GM19467 (cell line): ENCODE results near the gene CDC42EP5.
"Not testable (repeated sequence)": the region's sequence is repeated elsewhere in the genome, so short reads cannot be mapped to it uniquely, and the experiment has no call there.

Source experiments
- ATAC-seq: cut with Tn5 transposase; IDR thresholded peaks from one replicate; pipeline ENCODE4 v1.9.1; 2021; ENCODE audit warnings: mild to moderate bottlenecking, moderate library complexity; ENCODE audit not compliant: unreplicated experiment

CDC42EP5 gene, protein sequence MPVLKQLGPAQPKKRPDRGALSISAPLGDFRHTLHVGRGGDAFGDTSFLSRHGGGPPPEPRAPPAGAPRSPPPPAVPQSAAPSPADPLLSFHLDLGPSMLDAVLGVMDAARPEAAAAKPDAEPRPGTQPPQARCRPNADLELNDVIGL

DNA sequence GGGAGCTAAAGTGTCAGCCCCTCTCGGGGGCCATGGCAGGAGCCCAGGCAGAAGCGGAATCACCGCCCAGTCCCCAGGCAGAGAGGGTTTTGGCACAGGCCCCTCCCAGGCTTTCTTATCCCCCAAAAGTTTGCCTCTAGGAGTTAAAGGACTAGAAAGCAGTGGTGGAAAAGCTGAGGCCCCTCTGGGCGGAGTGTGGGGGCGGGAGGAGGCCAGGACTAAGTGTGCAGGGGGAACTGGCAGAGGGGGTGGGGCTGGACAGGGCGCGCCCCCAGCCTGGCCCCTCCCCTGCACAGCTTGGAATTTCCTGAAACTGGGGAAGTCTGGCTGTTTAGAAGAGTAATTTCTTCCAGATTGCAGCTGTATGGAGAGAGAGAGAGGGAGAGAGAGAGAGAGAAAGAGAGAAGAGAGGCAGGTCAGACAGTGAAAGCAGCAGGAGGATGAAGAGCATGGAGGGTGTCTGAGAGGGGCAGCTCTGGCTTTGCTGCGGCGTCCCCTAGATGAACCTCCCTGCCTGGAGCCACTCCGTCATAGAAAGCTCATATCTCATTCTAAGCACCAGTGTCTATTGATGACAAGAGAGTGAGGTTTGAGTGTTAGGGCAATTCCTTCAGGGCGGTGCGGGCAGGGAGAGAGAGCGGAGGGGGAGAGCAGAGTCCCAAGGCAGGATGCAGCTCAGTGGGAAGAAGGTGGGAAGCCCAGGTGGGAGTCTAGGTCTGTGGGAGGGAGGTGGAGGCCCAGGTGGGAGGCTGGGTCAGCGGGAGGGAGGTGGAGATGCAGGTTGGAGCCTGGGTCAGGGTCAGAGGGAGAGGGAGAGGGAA lies at the start of gene CDC42EP5:
CDC42EP5 (minus strand) TSS at position 226 of the 821 bp plus-strand sequence. CDS start 7,749 bp downstream, outside the sequence.
- ATAC-seq, result no peak

DNA sequence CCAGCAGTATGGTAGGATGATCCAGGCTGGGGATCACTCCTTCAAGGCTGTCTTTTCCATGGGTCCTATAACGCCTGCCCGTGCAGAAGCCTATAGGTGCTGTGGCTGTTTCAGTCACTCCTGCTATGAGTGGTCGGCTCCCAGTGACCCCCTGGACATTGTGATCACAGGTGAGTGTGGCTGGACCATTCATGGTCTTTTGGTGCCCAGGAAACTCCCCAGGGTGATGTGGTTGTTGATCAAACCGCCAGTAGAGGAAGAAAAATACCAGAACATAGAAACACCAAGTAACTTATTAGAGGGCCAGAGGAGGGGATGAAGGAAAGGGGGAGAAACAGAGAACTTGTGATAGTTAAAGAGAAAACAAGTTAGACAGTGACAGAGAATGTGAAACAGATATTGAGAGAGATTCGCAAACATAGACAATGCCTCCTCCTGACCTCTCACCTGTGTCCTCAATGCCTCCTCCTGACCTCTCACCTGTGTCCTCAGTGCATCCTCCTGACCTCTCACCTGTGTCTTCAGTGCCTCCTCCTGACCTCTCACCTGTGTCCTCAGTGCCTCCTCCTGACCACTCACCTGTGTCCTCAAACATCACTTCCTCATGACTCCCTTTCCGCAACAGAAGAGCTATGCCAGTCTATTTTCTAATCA lies 48.9 kb upstream of the CDC42EP5 start:
- no peak for ATAC-seq

DNA sequence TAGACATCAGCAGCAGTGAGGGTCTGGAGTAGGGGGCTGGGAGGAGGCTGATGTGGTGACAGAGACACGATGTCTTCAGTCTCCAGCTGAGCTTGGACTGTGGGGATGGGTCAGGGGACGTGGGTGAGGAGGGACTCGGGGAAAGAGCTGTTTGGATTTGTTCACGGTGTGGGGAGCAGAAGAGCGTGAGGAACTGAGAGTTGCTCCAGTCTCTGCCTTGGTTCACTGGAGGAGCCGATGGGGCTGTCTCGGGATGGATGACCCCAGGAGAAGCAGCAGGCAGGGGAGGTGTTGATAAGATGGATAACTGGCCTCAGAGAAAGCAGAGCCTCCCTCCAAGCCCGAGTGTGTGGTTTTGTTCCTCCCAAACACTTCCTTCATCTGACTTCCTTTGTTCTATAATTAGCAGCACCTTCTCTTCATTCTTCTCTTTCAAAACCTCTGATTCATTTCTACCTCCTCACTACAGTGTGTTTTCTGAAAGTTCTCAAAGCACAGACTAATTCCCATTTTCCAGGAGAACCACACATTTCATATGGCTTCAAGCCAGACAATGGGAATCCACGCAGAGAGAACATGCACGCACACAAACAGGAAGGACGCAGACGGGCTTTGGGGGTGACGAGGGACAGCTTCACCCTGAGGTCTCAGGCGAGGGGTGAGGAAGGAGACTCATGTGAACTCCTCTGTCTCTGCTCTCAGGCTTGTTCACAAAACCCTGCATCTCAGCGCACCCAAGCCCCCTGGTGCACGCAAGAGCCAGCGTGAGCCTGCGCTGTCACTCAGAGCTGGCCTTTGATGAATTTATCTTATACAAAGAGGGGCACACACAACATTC lies 48.1 kb upstream of the CDC42EP5 start:
- ATAC-seq, result no peak

DNA sequence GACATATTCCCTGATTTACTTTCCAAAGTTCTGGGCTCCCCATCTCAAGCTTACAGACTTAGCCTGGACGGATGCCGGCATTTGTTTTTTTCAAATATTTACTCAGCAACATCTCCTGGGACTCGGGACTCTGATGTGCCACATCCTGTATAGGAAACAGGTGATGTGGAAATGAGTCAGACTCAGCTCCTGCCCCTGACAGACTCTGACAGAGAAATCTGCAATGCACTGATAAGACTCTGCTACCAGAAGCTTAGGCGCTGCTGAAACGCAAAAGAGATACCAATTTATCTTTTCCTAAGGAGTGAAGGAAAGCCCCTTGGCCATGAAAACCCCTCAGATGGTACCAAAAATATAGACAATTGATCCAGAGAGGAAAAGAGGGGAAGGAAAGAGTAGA lies 45.7 kb upstream of the CDC42EP5 start:
- ATAC-seq, result no peak

DNA sequence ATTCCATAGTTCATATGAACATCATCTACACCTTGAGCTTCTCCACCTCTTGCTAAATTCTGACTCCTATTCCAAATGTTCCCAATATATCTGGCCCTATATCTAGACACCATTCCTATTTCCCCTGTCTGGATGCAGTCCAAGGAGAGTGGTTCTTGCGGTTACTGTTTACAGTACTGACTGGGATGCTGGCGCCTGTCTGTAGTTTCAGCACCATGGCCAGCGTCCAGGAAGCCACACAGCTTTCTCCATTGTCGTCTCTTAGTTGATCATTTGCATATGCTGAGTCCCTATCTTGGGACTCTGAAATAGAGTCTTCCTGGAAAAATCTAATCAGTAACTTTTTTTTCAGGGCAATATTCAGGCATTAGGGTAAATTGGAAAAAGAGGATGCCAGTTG lies 44.4 kb upstream of the CDC42EP5 start:
- no peak for ATAC-seq

DNA sequence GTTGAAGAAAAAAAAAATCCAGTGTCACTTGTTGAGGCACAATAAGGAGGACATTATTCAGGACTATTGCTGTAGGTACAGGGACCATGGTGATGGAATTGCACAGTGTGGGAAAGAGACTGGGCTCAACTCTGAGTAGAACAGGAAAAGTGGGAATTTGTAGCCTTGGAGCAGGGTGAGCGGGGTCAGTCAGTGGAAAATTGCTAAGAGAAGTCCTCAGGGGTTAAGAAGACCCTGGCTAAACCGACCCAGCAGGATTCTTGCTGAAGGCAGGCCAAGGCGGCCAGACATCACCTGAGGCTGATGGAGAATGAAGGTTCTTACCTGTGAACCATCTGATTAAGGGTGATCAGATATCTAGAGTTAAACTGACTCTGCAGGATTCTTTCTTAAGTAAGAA lies 42.1 kb upstream of the CDC42EP5 start:
- no peak for ATAC-seq

DNA sequence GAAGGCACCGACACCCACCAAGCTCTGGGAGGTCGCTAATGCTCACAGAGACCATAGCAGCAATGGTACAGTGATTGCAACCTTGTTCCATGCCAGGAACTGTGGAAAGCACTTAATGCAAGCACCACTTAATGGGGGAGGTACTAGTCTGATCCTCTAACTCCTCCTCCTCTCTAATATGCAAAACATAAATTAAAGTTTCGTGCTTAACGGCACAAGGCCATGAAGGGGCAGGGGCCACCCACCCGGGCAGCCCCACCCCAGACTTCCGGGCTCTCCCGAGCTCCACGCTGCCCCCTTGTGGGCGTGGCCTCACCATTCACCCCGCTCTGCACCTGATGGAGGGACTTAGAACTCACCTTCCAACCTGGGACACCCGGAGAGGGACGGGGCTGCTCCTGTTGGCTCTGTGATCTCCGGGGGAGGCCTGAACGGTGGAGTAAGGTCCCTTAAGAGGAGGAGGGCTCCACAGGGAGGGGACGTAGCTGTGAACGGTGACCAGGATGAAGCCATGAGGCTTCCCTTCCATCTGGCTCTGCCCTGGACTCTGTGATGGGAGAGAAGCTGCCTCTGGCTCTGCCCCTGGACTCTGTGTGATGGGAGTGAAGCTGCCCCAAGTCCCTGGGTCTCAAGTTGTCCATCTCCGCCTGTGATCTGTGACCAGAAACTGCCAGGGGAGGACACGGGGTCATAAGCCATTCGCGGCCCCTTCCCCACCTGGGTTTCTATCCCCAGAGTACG lies 36.3 kb upstream of the CDC42EP5 start:
- not testable (repeated sequence) for ATAC-seq

DNA sequence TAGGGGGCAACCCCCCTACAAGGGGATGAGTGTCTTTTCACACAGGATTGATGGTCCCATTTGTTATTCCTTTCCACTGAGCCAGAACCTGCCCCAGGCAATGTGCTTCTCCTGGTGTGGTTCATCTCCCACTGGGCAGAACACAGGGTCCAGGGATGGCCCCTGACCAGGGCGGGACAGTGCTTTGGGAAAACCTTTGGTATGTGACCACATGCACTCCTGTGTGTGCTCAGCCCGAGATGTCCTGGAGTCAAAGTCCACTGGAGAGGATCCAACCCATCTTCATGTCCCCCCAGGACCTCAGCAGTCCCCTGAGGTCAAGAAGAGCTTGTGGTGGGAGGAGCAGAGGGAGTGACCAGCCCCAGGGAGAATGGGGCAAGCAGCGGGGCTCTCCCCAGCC lies 35.4 kb upstream of the CDC42EP5 start:
- not testable (repeated sequence) for ATAC-seq

DNA sequence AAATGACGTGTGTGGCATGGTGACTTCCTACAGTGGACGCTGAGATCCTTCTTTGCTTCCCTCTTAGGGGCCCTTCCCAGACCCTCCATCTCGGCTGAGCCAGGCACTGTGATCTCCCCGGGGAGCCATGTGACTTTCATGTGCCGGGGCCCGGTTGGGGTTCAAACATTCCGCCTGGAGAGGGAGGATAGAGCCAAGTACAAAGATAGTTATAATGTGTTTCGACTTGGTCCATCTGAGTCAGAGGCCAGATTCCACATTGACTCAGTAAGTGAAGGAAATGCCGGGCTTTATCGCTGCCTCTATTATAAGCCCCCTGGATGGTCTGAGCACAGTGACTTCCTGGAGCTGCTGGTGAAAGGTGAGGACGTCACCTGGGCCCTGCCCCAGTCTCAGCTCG lies 34.7 kb upstream of the CDC42EP5 start:
- no peak for ATAC-seq

DNA sequence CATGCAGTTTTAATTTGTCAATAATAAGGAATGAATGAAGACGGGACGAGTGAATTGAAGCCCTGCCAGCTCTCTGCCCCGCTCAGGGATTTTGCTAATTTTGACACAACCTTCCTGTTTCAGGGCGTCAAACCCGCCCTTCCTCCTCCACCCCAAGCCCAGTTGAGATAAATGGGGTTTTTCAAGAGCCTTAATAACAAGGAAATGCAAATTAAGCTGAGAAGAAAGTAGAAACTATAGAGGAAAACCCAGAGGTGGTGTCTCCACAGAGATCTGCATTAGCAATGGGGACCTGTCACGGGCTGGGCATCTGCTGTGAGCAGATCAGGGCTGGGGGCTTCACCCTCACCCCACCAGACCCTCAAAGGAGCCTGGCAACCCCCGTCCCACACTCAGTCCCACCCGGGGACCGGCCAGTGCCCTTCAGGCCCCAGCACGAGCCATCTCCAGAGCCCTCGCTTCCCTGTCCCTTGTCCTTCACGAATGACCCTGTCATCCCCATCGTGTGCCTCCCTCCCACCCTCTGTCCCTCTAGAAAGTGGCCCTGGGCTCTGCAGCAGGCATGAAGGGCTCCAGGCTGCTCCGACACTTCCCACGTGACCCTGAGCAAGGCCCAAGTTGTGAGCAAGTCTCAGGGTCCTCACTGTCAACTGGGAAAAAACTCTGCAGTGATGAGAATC lies 34.1 kb upstream of the CDC42EP5 start:
- not testable (repeated sequence) for ATAC-seq

DNA sequence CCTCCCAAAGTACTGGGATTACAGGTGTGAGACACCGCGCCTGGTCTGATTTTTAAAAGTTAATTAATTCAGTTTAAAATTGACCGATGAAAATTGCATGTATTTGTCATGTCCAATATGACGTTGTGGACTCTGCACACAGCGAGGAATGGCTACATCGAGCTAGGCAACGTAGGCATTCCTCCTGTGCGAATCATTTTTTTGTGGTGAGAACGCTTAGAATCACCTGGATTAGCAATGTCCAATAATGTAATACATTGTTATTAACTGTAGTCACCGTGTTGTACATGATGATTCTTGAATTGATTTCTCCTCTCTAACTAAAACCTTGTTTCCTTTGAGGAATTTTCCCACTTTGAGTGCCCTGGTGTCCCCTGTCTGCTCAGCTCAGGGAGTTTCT lies 33.0 kb upstream of the CDC42EP5 start:
- ATAC-seq, result no peak

DNA sequence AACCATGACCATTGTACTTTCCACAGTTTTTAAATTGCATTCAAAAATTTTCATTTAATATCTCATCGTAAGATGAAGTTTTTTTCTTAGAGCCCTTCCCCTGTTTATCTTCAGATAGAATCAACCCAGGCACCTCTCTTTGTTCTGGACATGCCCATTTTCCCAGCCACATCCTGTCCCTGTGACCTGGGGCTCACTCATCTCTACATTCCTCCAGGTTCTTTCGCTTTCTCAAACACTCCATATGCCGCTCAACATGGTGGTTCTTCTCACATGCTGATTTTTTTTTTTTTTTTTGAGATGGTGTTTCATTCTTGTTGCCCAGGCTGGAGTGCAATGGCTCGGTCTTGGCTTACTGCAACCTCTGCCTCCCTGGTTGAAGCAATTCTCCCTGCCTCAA lies 32.4 kb upstream of the CDC42EP5 start:
- not testable (repeated sequence) for ATAC-seq

DNA sequence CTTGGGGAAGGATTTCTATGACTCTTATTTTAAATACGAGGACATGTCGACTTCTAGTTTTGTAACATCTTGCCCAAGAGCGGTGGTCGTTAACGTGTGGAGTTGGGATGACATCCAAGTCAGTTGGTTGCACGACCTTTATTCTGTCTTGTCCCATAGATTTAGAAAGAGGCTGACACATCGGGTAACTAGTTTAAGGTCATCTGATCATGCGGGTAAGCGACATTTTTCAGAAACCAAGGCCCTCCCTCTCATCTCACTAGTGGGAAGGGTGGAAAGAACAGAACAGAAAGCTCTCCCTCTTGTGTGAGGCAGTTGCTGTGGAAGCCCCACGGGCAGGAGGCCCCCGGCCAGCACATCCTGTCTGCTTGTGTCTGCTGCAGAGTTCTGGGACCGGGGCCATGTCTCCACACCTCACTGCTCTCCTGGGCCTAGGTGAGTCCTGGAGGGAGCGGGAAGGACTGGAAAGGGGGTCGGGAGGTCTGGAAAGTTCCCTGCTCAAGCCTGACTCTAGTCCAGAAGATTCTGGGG lies 29.5 kb upstream of the CDC42EP5 start, which contains the start of gene LAIR2:
LAIR2 (plus strand) TSS at position 314 of the 531 bp plus-strand sequence; CDS start at position 402, 88 bp downstream.
- no peak for ATAC-seq

DNA sequence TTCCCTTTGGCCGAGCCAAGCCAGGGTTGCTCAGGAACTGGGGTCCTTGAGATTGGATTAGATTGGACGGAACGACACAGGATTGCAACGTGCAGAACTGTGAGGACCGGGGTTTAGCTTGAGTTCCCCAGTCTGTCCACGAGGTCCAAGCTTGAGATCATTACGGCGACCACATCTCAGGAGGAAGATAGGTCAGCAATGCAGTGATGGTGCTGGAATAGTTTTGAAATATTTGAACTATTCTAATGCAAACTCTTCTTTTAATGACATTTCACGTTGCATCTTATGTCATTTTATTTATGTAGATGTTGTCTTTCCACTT lies 25.3 kb upstream of the CDC42EP5 start:
- ATAC-seq, result not testable (repeated sequence)

DNA sequence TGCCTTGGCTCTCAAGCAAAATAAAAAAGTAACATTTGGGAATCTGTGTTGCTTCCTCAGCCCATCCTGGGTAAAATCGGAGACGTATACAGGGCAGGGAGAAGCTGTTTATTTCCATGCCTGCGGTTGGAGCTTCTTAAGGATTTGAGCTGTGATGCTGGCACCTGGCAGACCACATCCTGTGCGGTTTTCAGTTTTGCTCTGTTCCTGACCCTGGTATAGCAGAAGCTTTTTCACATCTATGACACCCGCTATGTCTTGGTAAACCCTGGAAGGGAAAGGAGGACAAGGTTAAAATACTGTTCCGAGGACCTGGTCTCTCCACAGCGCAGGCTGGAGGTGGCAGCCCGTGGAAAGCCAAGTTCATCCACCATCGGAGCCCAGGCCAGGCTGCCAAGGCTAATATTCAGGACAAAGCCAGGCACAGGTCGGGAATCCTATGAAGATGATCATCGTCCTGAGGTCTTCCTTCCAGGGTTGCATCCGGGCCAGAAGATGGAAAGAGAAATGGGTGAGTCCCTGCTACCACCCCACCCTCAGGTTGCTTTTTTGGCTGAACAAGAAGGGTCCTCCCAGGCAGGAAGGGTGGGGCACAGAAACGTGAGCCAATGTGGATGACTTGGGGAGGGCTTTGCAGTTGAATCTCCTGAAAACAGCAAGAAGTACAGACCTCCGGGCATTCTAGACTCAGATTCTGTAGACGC lies 24.8 kb upstream of the CDC42EP5 start:
- ATAC-seq, result not testable (repeated sequence)

DNA sequence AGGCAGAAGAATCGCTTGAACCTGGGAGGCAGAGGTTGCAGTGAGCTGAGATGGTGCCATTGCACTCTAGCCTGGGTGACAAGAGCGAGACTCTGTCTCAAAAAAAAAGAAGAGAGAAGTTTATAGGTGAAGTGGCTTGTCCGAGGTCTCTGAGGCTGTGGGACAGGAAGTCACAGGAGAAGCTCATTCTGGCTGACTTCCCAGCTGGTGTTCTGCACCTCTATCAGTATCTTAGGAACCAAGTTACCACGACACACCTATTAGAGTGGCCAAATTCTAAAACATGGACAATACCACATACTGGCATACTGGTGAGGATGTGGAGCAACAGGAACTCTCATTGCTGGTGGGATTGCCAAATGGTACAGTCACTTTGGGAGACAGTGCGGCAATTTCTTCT lies 22.2 kb upstream of the CDC42EP5 start:
- ATAC-seq, result not testable (repeated sequence)

DNA sequence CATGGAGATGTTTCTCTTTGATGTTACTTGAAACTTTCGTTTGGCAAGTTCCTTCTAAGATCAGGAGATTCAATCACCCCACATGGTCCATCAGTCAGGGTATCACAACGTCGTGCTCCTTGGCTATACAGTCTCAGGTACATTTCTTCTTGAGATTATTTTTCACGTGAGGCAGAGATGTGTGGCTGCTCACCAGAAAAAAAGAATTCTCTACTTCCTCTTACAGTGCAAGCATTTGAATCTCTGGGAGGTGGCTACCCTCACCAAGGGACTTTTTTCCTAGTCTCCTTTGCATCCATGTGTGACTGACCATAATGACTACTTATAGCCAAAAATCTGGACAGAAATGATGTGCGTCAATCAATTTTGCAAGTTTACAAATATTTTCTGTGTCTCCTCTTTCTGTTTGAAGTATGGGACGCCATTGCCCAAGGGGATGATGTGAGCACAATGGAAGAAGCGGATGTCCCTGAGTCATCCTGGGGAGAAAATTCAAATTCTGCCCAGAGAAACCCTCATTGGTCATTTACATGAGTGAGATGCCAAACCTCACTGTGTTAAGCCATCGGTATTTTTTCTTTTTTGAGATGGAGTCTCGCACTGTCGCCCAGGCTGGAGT lies 21.0 kb upstream of the CDC42EP5 start:
- no peak for ATAC-seq

DNA sequence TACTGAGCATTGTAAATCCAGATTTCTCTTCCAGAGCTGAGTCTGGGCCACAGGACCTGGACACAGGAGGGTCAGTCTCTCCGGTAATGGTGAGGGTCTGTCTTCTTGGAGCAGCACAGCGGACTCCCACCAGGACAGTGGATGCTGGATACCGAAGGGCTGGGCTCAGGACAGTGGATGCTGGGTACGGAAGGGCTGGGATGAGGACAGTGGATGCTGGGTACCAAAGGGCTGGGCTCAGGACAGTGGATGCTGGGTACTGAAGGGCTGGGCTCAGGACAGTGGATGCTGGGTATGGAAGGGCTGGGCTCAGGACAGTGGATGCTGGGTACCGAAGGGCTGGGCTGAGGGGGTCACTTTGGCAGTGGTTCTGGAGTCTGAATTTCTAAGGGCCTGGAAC lies 20.0 kb upstream of the CDC42EP5 start:
- not testable (repeated sequence) for ATAC-seq

DNA sequence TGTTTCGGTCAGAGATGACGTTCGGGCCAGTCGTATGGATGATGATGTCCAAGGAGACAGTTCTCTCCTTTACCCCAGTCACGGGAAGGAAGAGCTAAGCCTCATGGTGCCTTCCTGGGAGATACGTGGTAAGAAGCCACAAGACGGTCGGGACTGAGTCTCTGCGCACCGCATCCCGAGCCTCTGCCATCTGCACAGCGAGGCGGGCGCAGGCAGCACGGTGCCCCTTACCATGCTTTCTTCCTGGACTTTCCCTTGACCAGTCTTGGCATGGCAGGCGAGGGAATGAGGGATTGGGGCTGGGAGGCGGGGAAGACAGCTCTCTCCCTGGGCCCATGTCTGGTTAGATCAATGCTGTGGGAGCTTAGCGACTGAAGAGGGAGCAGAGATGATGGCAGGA lies 19.5 kb upstream of the CDC42EP5 start:
- ATAC-seq, result no peak
